GM12878 (cell line): Measurements from ENCODE around the gene SLC66A3. TPM values are rescaled to one million over a fixed set of nuclear protein-coding genes. Genes with fewer than 3 reads are reported as not detected.

Experiments
- ATAC-seq: fragments of 200-7000 bp; cut with Tn5 transposase; 3 replicates; pipeline ENCODE4 v1.9.1; 2020; ENCODE audit warnings: mild to moderate bottlenecking, moderate library complexity
- BruUV-seq: library from RNA; stranded (reverse); fragments of 400-500 nt; replicated peaks from 2 replicates; lab custom pipeline; 2021; lab: Mats Ljungman, UMichigan
- CTCF ChIA-PET: fragments of 300-600 bp; sonication (Branson Sonifier 250); formaldehyde crosslinking; extraction: SDS; loops from one replicate; lab custom pipeline; 2021; ENCODE audit warnings: inconsistent platforms; lab: Yijun Ruan, JAX
- POLR2A ChIA-PET: fragments of 350-600 bp; formaldehyde crosslinking; extraction: SDS; loops from one replicate; lab custom pipeline; 2021; ENCODE audit warnings: inconsistent platforms; lab: Charles Lee
- RAD21 ChIA-PET: fragments of 300-600 bp; sonication (Branson Sonifier 250); formaldehyde crosslinking; loops from one replicate; lab custom pipeline; 2023; ENCODE audit warnings: antibody characterized with exemption; ENCODE audit not compliant: unreplicated experiment; lab: Charles Lee
- SMC1A ChIA-PET: fragments of 300-600 bp; sonication (Branson Sonifier 250); formaldehyde crosslinking; loops from one replicate; lab custom pipeline; 2023; ENCODE audit not compliant: unreplicated experiment, uncharacterized antibody; lab: Charles Lee
- DNase-seq: peaks from one replicate; pipeline ENCODE4 v3.0.0-alpha.2; 2011; ENCODE audit warnings: low read depth, low spot score
- FAIRE-seq: peaks from 3 replicates; lab custom pipeline; 2011; peaks lifted over from hg19 to GRCh38; lab: Jason Lieb, UNC
- H2AFZ ChIP-seq: 2 replicates; pipeline ENCODE4 v1.6.0; 2011; ENCODE audit warnings: low read depth, low read length, control low read depth; ENCODE audit not compliant: control insufficient read depth
- H3K27ac ChIP-seq: 2 replicates; pipeline ENCODE4 v1.5.1; 2011; ENCODE audit warnings: control low read depth; ENCODE audit not compliant: control insufficient read depth, insufficient read depth
- H3K27me3 ChIP-seq, 2 experiments: replicated peaks in 1 of 2; 2 replicates each; pipeline versions ENCODE4 v1.6.0 to v1.6.1; 2011; ENCODE audit warnings: low read length in 1 of 2; ENCODE audit not compliant: control insufficient read depth in 2 of 2, insufficient read depth in 2 of 2
- H3K36me3 ChIP-seq, 2 experiments: 2 replicates each; pipeline ENCODE4 v1.5.1; 2011; ENCODE audit warnings: low read length in 1 of 2; ENCODE audit not compliant: control insufficient read depth in 2 of 2, insufficient read depth in 2 of 2
- H3K4me1 ChIP-seq: 2 replicates; pipeline ENCODE4 v1.6.1; 2011; ENCODE audit warnings: mild to moderate bottlenecking, low read length, moderate library complexity, mixed read lengths; ENCODE audit not compliant: control insufficient read depth, insufficient read depth
- H3K4me2 ChIP-seq: 2 replicates; pipeline ENCODE4 v1.6.0; 2011; ENCODE audit warnings: control low read depth; ENCODE audit not compliant: control insufficient read depth, insufficient read depth
- H3K4me3 ChIP-seq: fragments of 200-600 bp; sonication (generic); 2 replicates; pipeline ENCODE4 v1.5.1; 2016
- H3K79me2 ChIP-seq: 2 replicates; pipeline ENCODE4 v1.6.0; 2011; ENCODE audit warnings: low read length; ENCODE audit not compliant: control insufficient read depth, insufficient read depth
- H3K9ac ChIP-seq: 2 replicates; pipeline ENCODE4 v1.8.0; 2011; ENCODE audit warnings: low read length, control low read depth, mixed read lengths; ENCODE audit not compliant: control insufficient read depth, insufficient read depth
- H3K9me3 ChIP-seq: replicated peaks from 3 replicates; pipeline ENCODE4 v1.5.1; 2011; ENCODE audit warnings: mild to moderate bottlenecking, low read length; ENCODE audit not compliant: control insufficient read depth, insufficient read depth
- H4K20me1 ChIP-seq: 2 replicates; pipeline ENCODE4 v1.6.0; 2011; ENCODE audit not compliant: control insufficient read depth, insufficient read depth
- BACH1 ChIP-seq: fragments of 450-650 bp; IDR thresholded peaks from 2 replicates; pipeline ENCODE4 v1.6.1; 2017; ENCODE audit warnings: mild to moderate bottlenecking, borderline replicate concordance
- SPI1 ChIP-seq: IDR thresholded peaks from 2 replicates; pipeline ENCODE4 v1.6.1; 2011; ENCODE audit warnings: low read depth, mild to moderate bottlenecking, low read length, moderate library complexity, borderline replicate concordance; ENCODE audit not compliant: insufficient read depth
- ZNF274 ChIP-seq: IDR thresholded peaks from one replicate; pipeline ENCODE4 v1.8.0; 2011; ENCODE audit not compliant: insufficient read length, insufficient read depth
- ZNF384 ChIP-seq: IDR thresholded peaks from 2 replicates; pipeline ENCODE4 v1.6.1; 2012; ENCODE audit warnings: low read depth, mild to moderate bottlenecking, low read length, improper control_type of control experiment, borderline replicate concordance
- WGBS: methylation state at CpG from one replicate; pipeline ENCODE4 v1.1.6; 2016; ENCODE audit warnings: low lambda C conversion rate; ENCODE audit not compliant: insufficient replicate concordance, insufficient coverage; ENCODE audit errors: missing lambda C conversion rate; 5-methylcytosine and 5-hydroxymethylcytosine counted together
- in situ Hi-C: fragments of 300-500 bp; cut with MboI; formaldehyde crosslinking; loops from 9 replicates; pipeline ENCODE4 v1.14.3; 2018; ENCODE audit warnings: mixed read lengths
- intact Hi-C: fragments of 100-400 bp; cut with micrococcal nuclease; formaldehyde crosslinking; loops from one replicate; pipeline ENCODE4 v1.14.2; 2022; ENCODE audit not compliant: unreplicated experiment
- polyA plus RNA-seq, 11 experiments: library from polyadenylated mRNA; depleted of rRNA in 4 of 11; unstranded in 6 of 11; stranded (reverse) in 5 of 11; fragments of >200 nt; fragmentation: Nextera tagmentation in 4 of 11; fragmentation: Illumina TruSeq in 1 of 11; extraction: Ambion mirVana in 4 of 11; extraction: Trizol in 1 of 11; gene quantifications; 1 replicate in 1 of 11; 2 replicates in 10 of 11; pipeline versions ENCODE4 v1.2.1 to v1.2.3, GENCODE V29; 2011 to 2016; ENCODE audit warnings: inconsistent platforms in 2 of 11, missing spikeins in 2 of 11, low read depth in 1 of 11
- total RNA-seq, 4 experiments: library from RNA; depleted of rRNA in 3 of 4; stranded (reverse); fragments of >200 nt in 3 of 4; fragmentation: Illumina TruSeq in 1 of 4; extraction: Trizol in 1 of 4; gene quantifications; 2 replicates each; pipeline versions ENCODE4 v1.2.1 to v1.2.3, GENCODE V29; 2013 to 2021
- TF ChIP-seq, protein P1 (sequence below): fragments of 450-650 bp; formaldehyde crosslinking; IDR thresholded peaks from 2 replicates; pipeline ENCODE4 v1.4.0; 2022; ENCODE audit warnings: mild to moderate bottlenecking, moderate library complexity
- TF ChIP-seq, protein P2 (sequence below), 3 experiments: IDR thresholded peaks in 2 of 3; conservative IDR thresholded peaks in 1 of 3; 2 replicates each; pipeline ENCODE4 v1.5.1; 2011; ENCODE audit warnings: low read depth in 3 of 3, low read length in 3 of 3, mild to moderate bottlenecking in 3 of 3, control low read depth in 2 of 3, moderate library complexity in 2 of 3, inconsistent platforms in 1 of 3, mixed read lengths in 1 of 3; ENCODE audit not compliant: control insufficient read depth in 2 of 3, insufficient read depth in 1 of 3; ENCODE audit errors: extremely low read depth in 1 of 3

Gene SLC66A3
- total and polyA plus RNA-seq, 10 of the 15 experiments (the other 5 are each of a cell fraction or from before 2014, with no cell fraction given): 1.4 to 14.2 (median 6.4) TPM

DNA sequence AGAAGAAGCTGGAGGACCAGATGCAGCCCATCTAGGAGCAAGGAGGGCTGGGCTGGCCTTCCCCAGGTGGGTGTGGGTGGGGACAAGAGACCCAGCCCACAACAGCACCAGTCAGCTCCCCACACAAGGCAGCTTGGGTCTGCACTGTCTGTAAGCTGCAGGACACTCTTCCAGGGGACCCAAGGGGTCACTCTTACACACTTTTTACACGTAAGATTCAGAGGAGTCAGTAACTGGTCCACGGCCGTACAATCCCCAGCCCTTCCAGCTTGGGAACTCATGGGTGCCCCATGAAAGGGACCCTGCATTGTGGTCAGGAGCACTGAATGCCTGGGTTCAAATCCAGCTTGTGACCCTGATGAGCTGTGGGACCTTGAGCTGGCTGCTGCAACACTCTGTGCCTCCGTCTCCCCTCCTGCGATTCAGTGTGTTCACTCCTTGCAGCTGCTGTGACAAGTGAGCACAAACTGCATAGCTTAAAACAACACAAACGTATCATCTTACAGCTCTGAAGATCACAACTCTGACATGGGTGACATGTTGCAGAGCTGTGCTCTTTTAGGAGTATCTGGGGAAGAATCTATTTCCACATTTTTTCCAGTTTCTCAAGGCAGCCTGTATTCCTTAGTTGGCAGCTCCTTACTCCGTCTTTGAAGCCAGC lies 11.1 kb upstream of the SLC66A3 start:
- Histone ChIP-seq H3K4me1 (no peaks in the 10 kb centered on the region), H3K4me2 (no peak overlapping the region), H3K9ac (no peak overlapping the region), H3K9me3 (no peaks in the 10 kb centered on the region; the same call in 2 of the 3 replicates), H3K27me3 (peaks cover 0 to 3% of the 10 kb centered on the region in 2 experiments; a peak in 1 of 4 replicates), H3K36me3 (no peaks in the 10 kb centered on the region), H3K27ac (no peak overlapping the region), H4K20me1 (no peaks in the 10 kb centered on the region), H3K79me2 (no peaks in the 10 kb centered on the region), H3K4me3 (no peak overlapping the region), H2AFZ (no peak overlapping the region)
- ATAC-seq (no peak), FAIRE-seq (no peak), DNase-seq (no peak)
- SMC1A ChIA-PET: interaction anchor here (0.8 kb wide), 1 partner anchor 45 kb away, joined by 3 read pairs; no protein-coding TSS in a partner anchor
- POLR2A ChIA-PET: no interaction called here
- TF ChIP-seq, protein P1, sequence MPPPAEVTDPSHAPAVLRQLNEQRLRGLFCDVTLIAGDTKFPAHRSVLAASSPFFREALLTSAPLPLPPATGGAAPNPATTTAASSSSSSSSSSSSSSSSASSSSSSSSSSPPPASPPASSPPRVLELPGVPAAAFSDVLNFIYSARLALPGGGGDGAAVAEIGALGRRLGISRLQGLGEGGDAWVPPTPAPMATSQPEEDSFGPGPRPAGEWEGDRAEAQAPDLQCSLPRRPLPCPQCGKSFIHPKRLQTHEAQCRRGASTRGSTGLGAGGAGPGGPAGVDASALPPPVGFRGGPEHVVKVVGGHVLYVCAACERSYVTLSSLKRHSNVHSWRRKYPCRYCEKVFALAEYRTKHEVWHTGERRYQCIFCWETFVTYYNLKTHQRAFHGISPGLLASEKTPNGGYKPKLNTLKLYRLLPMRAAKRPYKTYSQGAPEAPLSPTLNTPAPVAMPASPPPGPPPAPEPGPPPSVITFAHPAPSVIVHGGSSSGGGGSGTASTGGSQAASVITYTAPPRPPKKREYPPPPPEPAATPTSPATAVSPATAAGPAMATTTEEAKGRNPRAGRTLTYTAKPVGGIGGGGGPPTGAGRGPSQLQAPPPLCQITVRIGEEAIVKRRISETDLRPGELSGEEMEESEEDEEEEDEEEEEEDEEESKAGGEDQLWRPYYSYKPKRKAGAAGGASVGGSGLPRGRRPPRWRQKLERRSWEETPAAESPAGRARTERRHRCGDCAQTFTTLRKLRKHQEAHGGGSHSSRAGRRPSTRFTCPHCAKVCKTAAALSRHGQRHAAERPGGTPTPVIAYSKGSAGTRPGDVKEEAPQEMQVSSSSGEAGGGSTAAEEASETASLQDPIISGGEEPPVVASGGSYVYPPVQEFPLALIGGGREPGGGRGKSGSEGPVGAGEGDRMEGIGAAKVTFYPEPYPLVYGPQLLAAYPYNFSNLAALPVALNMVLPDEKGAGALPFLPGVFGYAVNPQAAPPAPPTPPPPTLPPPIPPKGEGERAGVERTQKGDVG (CRISPR knock-in tag): no peak
- no peak for TF ChIP-seq ZNF384
- TF ChIP-seq, protein P2, sequence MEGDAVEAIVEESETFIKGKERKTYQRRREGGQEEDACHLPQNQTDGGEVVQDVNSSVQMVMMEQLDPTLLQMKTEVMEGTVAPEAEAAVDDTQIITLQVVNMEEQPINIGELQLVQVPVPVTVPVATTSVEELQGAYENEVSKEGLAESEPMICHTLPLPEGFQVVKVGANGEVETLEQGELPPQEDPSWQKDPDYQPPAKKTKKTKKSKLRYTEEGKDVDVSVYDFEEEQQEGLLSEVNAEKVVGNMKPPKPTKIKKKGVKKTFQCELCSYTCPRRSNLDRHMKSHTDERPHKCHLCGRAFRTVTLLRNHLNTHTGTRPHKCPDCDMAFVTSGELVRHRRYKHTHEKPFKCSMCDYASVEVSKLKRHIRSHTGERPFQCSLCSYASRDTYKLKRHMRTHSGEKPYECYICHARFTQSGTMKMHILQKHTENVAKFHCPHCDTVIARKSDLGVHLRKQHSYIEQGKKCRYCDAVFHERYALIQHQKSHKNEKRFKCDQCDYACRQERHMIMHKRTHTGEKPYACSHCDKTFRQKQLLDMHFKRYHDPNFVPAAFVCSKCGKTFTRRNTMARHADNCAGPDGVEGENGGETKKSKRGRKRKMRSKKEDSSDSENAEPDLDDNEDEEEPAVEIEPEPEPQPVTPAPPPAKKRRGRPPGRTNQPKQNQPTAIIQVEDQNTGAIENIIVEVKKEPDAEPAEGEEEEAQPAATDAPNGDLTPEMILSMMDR (IDR thresholded peaks at IDR 0.05 in 2 of 3, conservative IDR thresholded peaks at IDR 0.05 in 1 of 3; ENCODE audit: control insufficient read depth in 2 of 3, extremely low read depth in 1 of 3, insufficient read depth in 1 of 3, low read depth in 3 of 3, low read length in 3 of 3): no peak
- TF ChIP-seq SPI1: no peak
- no peak for TF ChIP-seq ZNF274
- TF ChIP-seq BACH1: no peak
- in situ Hi-C loops (no loop called here), intact Hi-C loops (no loop called here)
- RAD21 ChIA-PET: interaction anchor here (1.0 to 1.4 kb wide), 2 partner anchors 10 to 12 kb away, joined by 3 to 5 read pairs; a partner anchor contains a TSS
- BruUV-seq: no TSS peak
- CTCF ChIA-PET: interaction anchor here (0.7 to 1.4 kb wide), 3 partner anchors 32 to 566 kb away, joined by 3 to 4 read pairs (median 3); no protein-coding TSS in a partner anchor
- 56% methylated on average over 7 of the region's 7 CpGs for WGBS
